Measurements from ENCODE around the gene NLE1.

DNA sequence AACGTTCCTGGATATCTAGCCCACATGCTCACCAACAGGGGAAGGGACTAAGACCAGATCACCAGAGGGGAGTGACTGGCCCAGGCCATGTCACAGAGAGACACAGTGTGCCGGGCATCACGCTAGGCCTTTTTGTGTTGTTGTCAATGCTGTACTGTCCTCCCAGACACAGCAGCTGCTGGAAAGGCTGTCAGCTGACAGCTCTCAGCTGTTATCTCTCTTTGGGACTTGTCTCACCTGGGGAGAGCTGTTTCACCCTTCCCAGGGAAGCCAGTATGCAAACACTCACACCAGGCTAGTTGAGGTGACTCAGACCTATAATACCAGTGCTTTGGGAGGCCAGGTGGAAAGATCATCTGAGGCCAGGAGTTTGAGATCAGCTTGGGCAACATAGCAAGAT, 24.9 kb upstream of the NLE1 start:
- TF ChIP-seq POLR2AphosphoS5 (IDR thresholded peaks at IDR 0.05) (no peak), POLR2A (IDR thresholded peaks at IDR 0.05) (no peak), EP300 (IDR thresholded peaks at IDR 0.05) (no peak)
- TF ChIP-seq, protein P1, sequence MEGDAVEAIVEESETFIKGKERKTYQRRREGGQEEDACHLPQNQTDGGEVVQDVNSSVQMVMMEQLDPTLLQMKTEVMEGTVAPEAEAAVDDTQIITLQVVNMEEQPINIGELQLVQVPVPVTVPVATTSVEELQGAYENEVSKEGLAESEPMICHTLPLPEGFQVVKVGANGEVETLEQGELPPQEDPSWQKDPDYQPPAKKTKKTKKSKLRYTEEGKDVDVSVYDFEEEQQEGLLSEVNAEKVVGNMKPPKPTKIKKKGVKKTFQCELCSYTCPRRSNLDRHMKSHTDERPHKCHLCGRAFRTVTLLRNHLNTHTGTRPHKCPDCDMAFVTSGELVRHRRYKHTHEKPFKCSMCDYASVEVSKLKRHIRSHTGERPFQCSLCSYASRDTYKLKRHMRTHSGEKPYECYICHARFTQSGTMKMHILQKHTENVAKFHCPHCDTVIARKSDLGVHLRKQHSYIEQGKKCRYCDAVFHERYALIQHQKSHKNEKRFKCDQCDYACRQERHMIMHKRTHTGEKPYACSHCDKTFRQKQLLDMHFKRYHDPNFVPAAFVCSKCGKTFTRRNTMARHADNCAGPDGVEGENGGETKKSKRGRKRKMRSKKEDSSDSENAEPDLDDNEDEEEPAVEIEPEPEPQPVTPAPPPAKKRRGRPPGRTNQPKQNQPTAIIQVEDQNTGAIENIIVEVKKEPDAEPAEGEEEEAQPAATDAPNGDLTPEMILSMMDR (IDR thresholded peaks at IDR 0.05), result no peak
